DMS153 treated with DMSO at 0.1 percent for 48 hours (cell line): ENCODE measurements around the gene GABBR1.

ENCODE experiments used
- DNase-seq: peaks from one replicate; lab custom pipeline; 2025; ENCODE audit not compliant: unreplicated experiment; lab: John Stamatoyannopoulos, UW

Gene GABBR1

GRCh38 chr6:29528988-29529560 is 103.9 kb downstream of the GABBR1 start:
- DNase-seq, result no peak

GRCh38 chr6:29528300-29528931 is 104.6 kb downstream of the GABBR1 start:
- no peak for DNase-seq

GRCh38 chr6:29527564-29527963 is 105.4 kb downstream of the GABBR1 start:
- no peak for DNase-seq

DNA sequence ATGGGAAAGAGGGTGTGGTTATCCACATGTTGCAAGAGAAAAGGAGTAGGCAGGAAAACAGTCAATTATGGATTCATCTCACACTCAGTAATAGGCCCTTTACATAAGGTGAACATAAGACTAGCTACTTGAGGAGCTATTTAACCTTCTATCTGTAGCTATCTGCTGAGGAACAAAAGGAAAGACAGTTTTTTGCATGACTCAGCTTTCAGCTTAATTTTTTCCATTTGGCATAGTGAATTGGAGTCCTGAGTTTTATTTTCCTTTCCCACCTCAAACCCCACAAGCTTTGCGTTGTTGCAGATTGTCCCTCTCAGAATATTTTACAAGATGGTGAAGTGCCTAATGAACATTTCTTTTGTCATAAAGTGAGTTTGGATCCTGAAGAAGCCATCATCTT is 105.9 kb downstream of the GABBR1 start:
- DNase-seq, result no peak

DNA sequence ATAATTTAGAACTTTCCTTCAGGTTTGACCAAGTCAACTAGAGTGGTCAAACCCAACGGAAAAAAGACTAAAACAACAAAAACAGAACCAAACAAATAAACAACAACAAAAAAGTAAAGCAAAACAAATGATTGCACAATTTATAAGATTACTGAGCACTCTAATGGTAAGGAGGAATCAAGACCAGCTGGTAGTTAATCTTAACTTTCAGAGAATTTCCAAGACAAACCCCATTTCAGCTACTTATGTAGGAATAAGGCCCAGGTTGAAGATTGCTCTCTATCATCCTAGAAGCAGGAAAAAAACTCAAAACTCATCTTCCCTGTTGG is 107.7 kb downstream of the GABBR1 start:
- DNase-seq, result no peak

GRCh38 chr6:29524444-29525310 is 108.3 kb downstream of the GABBR1 start:
- no peak for DNase-seq

DNA sequence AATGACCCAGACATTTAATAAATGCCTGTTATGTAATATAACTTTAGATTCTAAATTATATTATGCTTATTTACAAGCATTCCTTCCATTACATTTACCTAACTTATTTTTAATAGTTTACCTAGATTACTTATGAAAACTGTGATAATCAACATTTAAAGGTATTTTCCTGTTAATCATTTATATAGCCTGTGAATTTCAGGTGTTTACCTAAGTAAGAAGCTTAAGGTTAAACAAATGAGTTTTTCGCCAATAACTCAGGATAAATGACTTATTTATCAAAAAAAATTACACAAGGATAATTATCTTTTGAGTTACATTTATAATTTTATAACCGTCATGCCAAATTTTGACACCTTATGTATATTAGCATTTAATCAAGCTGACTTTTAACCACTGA is 108.9 kb downstream of the GABBR1 start:
- no peak for DNase-seq

DNA sequence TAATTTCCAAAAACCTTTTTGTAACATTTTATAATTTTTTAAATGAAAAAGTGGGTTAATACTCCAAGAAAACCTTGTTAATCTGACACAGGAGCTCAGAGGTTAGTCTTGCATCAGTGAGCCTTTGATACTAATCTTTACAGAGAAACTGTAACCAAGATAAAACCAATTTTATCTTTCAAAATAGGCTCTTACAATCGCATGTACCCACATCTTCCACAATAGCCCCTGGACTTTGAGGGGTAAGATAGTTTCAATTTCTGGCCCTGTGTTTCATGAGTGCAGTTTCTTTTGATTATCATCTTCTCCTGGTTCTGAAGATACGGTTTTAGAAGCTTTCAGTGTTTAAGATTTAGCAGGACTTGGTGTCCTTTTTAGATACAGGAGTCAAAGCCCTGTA is 110.8 kb downstream of the GABBR1 start:
- DNase-seq, result no peak

DNA sequence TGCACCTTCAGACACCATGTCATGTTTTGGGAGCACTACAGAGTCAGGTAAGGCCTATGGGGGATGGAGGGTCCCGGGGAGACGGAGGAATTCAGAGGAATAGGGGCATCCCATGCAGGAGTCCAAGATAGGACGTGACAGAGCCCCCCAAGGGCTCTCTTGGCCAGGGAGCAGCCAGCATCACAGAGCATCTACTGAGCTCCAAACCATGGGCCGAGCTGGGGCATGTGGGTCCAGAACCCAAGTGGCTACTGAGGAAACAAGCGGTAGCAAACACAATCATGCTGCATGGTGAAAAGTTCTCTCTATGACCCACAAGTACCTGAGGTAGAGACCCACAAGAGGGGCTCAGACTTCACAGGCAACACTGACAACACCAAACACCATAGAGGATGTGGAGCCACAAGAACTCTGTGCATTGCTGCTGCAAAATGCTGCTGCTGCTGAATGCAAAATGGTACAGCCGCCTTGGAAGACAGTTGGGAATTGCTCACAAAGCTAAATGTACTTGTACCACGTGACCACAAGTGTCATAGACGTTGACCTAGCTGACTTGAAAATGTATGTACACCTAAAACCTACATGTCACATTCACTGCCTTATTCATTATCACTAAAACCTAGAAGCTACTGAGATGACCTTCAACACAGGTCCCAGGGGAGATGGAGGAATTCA is 111.8 kb downstream of the GABBR1 start:
- no peak for DNase-seq

DNA sequence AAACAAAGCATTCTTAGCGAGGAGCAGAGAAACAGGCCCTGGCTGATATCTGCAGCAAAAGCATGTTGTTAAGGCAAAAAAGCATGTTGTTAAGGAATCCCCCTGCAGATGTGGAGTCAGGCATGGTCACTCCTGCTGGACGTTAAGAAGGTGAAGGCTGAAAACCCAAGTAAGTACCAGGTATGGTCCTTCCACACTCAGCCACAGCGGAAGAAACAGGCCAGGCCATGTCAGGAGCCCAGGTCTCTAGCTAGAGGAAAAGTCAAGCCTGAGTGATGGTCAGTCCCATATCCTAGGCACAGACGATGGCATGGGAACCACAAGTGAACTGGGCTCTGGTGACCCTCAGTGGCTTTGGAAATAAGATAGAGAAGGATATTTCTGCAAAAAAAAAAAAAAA is 112.8 kb downstream of the GABBR1 start:
- no peak for DNase-seq

DNA sequence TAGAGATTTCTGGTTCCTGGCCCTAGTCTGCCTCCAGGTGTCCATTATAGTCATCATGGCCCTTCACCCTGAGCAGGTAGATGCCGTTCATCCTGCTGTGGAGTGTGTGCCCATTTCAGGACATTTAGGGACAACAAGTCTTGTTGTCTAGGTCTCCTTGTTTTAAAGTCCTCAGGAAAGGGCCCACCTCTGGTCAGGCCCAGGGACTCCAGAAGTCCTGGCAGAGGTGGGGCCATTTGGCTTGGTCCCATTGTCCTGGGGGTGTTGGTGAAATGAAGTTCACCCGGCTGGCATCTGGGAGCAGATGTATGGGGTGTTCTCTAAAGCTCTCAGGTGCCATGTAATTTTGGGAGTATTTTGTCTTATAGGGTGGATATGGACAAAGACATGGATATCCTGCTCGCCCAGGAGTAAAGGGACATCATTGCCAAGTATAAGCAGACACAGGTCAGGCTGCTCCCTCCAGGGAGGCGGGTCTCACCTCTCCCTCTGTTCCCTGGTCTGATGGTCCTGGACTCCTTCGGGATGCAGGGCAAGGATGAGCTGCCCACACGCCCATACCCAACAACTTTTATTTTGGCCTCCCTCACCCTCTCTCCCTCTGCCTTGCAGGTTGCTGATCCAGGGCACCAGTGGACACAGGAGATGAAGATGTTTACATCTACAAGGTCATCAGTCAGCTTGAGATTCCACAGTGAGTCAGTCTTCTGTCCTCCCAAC is 113.5 kb downstream of the GABBR1 start:
- no peak for DNase-seq

DNA sequence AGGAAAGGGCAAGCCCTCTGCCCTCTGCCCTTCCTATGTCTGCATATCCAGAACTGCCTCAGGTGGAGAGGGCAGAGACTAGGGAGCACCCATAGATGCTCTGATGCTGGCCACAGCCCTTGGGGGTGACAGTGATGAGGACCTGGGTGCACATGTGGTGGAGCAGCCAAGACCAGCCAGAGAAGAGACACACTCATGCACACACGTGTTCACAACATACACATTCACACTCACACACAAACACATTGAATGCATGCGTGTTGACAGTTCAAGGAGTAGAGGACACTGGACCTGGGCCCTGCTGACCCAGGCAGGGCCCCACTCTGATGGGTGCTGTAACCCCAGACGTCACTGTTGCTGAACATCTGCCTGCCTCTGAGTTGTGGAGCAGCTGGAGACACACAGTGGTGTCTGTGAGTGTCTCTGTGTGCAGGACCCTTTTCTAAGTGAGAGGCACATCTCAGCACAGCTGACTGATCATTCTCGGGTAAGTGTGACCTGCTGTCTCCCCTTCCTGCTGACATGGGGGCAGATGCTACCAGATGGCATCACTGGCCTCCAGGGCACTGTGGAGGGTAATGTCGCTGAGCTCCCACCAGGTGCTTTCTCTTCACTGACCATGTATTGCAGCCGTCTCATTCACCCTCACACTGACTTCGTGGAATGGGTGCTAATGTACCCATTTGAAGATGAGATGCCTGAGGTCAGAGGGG is 115.1 kb downstream of the GABBR1 start:
- no peak for DNase-seq

GRCh38 chr6:29517245-29517644 is 115.7 kb downstream of the GABBR1 start:
- DNase-seq, result no peak

GRCh38 chr6:29516108-29516507 is 116.9 kb downstream of the GABBR1 start:
- peak; percentile 18 for DNase-seq

GRCh38 chr6:29510746-29511300 is 122.2 kb downstream of the GABBR1 start:
- DNase-seq, result no peak

DNA sequence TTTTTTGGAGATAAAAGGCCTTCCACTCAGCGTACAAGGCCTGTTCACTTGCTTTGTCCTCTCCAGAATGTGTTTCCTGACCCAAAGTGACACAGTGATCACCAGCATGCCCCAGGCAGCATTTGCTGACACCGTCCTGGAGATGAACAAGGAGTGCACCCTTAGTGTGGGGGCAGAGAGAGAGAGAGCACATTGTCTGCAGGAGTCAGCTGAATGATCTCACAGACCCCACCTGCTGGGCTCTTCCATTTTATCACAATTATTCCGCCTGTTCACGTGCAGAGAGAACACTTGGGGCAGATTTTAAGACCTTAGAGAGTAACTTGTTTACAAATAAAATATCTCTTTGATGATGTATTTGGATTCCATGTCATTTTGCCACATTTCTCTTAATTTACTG is 122.8 kb downstream of the GABBR1 start:
- no peak for DNase-seq
